ENCODE results near the gene NOP58.
"Not testable (repeated sequence)": the region's sequence is repeated elsewhere in the genome, so short reads cannot be mapped to it uniquely, and the experiment has no call there.

The NOP58 gene

DNA sequence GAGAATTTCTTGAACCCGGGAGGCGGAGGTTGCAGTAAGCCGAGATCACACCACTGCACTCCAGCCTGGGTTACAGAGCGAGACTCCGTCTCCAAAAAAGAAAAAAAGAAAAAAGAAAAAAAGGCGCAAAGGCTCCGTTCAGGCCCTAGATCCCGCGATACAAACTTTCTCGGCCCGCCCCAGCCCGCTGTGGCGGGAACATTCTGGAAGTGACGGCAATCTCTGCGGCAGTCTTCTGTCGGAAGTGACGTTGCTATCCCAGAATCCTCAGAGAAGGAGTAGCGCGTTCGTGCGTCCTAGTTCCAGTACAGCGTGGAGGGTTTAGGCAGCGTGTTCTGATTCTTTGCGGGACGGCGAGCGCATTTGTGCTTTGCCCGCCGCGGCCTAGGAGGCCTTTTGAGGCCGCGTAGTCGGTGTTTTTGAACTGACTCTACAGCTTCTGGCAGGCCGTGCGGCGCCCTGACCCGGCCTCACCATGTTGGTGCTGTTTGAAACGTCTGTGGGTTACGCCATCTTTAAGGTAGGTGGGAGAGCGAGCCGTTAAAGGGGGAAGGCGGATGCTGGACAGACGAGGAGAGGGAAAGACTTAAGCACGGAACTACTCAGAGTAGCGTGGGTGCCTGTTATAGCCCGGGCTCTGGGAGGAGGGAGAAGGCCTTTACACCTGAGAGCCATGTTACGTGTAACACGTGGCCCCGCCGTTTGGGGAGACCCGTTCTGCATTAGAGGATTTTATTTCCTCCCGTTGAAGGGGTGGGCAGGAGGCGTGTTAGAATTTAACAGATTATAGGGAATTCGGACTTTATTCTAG lies at the start of gene NOP58:
Gene NOP58 (plus strand): TSS at position 297 of the 811 bp plus-strand sequence. CDS start 179 bp downstream, at position 476.
- DNase-seq (ENCODE audit: low spot score) = peak; percentile 96

GRCh38 chr2:202221873-202222272 lies 43.7 kb upstream of the NOP58 start:
- no peak for DNase-seq (ENCODE audit: low spot score)

GRCh38 chr2:202237787-202238233 lies 27.8 kb upstream of the NOP58 start:
- DNase-seq (ENCODE audit: low spot score) = peak; percentile 11

GRCh38 chr2:202238234-202239197 lies 27.0 kb upstream of the NOP58 start, which contains the start of gene SUMO1:
TSS of gene SUMO1 (minus strand) at chr2:202238597. CDS start at chr2:202238451, 146 bp downstream.
- DNase-seq (ENCODE audit: low spot score) = peak; percentile 93

DNA sequence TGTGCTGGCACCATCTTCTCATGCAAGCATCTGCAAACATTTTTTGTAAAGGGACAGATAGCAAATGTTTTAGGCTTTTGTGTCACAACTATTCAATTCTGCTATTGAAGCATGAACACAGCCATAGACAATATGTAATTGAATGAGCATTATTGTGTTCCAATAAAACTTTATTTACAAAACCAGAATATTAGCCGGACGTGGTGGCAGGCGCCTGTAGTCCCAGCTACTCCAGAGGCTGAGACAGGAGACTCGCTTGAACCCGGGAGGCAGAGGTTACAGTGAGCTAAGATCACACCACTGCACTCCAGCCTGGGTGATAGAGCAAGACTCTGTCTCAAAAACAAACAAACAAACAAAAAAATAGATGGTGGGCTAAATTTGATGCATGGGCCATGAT lies 17.9 kb upstream of the NOP58 start:
- DNase-seq (ENCODE audit: low spot score) = not testable (repeated sequence)

GRCh38 chr2:202249521-202250253 lies 15.9 kb upstream of the NOP58 start:
- DNase-seq (ENCODE audit: low spot score) = no peak

DNA sequence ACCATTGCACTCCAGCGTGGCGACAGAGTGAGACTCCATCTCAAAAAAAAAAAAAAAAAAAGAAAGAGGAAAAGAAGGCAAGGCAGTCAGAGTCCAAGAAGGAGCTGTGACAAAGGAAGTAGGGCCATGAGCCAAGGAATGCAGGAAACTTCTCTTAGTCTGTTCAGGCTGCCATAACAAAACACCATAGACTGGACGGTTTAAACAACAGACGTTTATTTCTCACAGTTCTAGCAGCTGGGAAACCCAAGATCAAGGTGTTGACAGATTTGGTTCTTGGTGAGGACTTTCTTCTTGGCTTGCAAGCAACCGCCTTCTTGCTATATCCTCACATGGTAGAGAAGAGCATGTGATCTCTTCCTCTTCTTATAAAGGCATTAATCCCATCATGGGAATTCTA lies 14.1 kb upstream of the NOP58 start:
- no peak for DNase-seq (ENCODE audit: low spot score)

- DNase-seq (ENCODE audit: low spot score) = no peak
Observed at GRCh38 chr2:202261531-202261930, 4.0 kb upstream of the NOP58 start.

DNA sequence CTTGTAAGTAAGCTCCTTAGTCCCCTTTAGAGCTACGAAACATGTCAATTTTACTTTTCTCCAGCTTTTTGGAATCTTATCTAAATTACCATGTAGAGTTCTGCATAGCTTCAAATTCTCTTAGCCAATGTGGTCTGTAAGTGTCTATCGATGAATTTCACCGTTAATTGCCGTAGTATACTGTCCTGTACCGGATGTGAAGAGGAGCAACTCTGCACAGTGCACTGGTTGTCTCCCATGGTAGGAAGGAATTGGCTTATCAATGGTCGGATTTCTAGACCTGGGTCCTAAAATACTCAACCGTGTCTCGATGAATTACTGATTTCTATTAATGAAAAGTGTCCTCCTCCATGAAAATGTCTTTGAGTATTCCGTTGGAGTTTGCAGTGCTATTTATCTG lies 1.9 kb downstream of the NOP58 start:
- peak; percentile 52 for DNase-seq (ENCODE audit: low spot score)

DNA sequence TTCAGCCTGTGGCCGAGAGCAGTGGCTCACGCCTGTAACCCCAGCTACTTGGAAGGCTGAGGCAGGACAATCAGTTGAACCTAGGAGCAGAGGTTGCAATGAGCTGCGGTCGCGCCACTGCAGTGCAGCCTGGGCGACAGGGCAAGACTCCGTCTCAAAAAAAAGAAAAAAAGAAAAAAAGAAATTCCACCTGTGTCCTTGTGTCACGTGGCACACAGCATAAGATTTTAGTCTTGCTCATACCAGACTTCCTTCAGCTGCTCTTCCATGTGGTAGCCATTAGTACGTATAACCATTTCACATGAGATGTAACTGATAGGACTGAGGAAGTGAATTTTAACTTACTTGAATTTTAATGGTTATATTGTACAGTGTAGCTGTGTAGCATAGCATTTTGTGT lies 4.0 kb downstream of the NOP58 start:
- DNase-seq (ENCODE audit: low spot score) = peak; percentile 46

- no peak for DNase-seq (ENCODE audit: low spot score)
Observed at GRCh38 chr2:202270487-202270886, 4.9 kb downstream of the NOP58 start.

DNA sequence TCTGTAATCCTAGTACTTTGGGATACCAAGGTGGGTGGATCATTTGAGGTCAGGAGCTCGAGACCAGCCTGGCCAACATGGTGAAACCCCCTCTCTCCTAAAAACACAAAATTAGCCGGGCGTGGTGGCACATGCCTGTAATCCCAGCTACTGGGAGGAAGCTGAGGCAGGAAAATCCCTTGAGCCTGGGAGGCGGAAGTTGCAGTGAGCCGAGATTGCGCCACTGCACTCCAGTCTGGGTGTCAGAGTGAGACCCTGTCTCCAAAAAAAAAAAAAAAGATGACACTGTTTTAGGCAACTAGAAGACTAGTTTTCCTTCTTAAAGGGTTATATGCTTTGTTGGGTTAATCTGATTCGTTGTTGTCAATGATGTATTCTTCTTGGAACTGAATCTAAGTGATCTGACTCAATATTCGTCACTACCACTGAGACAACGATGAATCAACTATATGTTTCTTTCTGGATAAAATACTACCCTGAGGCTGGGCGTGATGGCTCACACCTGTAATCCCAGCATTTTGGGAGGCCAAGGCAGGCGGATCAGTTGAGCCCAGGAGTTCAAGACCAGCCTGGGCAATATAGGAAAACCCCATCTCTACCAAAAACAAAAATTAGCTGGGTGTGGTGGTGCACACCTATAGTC lies 10.6 kb downstream of the NOP58 start:
- DNase-seq (ENCODE audit: low spot score) = not testable (repeated sequence)

DNA sequence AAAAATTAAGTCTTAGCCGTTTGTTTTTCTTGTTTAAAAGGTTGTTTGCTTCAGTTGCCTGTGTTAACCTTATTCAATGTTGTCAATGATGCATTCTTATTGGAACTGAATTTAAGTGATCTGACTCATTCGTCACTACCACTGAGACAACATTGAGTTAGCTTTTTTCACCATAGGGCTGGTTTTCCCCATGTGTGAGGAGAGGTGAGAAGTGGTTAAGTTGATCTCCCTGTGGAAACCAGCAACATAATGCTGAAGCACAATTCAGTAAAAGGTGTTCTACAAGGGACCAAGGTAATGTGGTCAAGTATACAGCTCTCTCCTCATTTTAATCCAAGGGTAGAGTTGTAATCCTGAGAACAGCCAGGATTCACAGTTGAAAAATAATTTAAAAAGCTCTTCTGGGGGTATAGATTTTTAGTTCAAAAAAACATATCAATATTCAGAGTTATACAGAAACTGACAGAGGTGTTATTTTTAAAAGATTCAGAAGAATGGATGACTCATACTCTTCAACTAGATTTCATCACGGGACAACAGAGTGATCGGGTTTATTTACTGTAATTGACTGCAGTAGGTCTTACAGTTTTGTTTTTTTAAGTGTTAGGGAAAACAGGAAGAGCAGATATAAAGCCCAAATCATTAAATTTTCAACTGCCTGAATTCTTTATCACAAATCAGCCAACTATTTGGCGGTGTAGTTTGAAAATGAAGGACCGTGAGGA lies 12.6 kb downstream of the NOP58 start:
- peak; percentile 76 for DNase-seq (ENCODE audit: low spot score)

- DNase-seq (ENCODE audit: low spot score) = no peak
Observed at GRCh38 chr2:202278944-202279343, 13.4 kb downstream of the NOP58 start.

GRCh38 chr2:202286595-202286994 lies 21.0 kb downstream of the NOP58 start:
- DNase-seq (ENCODE audit: low spot score) = no peak

DNA sequence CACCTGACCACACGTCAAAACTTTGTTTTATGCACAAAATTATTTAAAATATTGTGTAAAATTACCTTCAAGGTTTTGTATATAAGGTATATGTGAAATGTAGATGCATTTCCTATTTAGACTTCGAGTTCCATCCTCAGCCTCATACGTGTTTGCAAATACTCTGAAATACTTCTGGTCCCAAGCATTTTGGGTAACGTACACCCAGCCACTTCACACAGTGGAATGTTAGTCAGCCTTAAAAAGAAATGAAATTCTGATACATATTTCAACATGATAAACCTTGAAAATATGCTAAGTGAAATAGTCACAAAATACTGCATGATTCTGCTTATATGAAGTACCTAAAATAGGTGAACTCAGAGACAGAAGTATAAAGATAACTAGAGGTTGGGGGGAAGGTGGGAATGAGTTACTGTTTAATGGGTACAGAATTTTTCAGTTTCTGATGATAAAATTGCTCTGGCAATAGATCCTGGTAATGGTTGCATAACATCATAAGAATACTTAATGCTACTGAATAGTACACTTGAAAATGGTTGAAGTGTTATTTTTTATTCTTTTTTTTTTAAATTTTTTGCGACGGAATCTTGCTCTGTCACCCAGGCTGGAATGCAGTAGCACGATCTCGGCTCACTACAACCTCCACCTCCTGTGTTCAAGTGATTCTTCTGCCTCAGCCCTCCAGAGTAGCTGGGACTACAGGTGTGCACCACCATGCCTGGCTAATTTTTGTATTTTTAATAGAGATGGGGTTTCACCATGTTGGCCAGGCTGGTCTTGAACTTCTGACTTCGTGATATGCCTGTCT lies 24.0 kb downstream of the NOP58 start:
- DNase-seq (ENCODE audit: low spot score) = no peak

DNA sequence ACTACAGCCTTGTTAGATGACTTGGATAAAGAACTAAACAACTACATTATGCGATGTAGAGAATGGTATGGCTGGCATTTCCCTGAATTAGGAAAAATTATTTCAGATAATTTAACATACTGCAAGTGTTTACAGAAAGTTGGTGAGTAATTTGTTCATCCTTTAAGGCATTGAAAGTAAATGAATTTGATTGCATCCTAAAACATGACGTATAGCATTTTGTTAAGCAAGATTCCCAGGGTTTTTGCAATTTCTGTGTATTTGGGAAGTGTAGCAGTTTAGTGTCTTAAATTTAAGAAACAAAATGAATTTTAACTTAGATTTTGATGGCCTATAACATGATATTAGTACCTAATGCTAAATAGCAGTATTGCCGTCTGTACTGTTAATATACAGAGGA lies 24.8 kb downstream of the NOP58 start:
- DNase-seq (ENCODE audit: low spot score) = no peak

- no peak for DNase-seq (ENCODE audit: low spot score)
Observed at GRCh38 chr2:202290970-202291369, 25.4 kb downstream of the NOP58 start.

DNA sequence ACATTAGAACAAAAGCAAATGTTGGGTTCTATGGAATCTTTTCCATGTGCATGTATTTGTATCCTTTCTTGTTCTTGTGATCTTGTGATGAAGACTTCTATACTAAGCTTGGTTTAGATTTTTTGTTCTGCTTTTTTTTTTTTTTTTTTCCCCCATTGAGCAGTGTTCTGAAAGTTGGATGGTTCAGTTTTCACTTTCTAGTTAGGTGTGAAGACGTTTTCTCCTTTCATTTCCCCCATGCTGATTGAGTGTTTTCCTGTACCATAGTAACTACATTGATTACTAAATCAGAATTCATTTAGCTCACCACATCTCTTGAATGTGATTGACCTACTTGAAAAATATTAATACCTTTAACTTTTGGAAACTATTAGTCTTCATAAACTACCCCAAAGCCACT lies 34.1 kb downstream of the NOP58 start:
- peak; percentile 58 for DNase-seq (ENCODE audit: low spot score)

DNA sequence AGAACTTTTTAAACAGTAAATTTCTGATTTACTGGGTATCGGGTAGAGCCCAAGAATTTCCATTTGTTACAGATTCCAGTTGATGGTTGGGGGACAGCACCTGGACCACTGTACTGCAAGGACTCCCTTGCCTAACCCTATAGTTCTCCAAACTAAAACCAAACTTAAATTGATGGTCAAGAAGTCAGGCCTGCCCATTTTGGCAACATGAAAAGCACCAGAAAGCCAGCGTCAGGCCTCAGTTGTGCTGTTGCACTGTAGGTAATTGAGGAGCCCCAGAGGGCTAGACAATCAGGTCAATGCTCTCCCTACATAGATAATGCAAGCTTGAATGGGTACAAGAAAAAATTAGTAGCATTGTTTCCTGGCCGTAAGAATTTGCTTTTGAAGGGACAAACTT lies 40.5 kb downstream of the NOP58 start:
- DNase-seq (ENCODE audit: low spot score) = no peak
